H1 (cell line): ENCODE results near the gene FLT1. TPM values are rescaled to one million over a fixed set of nuclear protein-coding genes. Genes with fewer than 3 reads are reported as not detected.
A peak's percentile ranks its signal among the peaks of the same experiment; 100 is the strongest.

Source experiments
- CTCF ChIA-PET: fragments of 300-600 bp; sonication (Branson Sonifier 250); formaldehyde crosslinking; loops from one replicate; lab custom pipeline; 2021; ENCODE audit not compliant: partially characterized antibody; lab: Charles Lee
- POLR2A ChIA-PET: fragments of 300-600 bp; sonication (Branson Sonifier 250); formaldehyde crosslinking; loops from one replicate; lab custom pipeline; 2021; ENCODE audit warnings: inconsistent platforms; ENCODE audit not compliant: partially characterized antibody; lab: Charles Lee
- DNase-seq, 2 experiments: peaks; one replicate each; pipeline versions ENCODE4 v3.0.0 to v3.0.0-alpha.2; 2010 to 2022; ENCODE audit warnings: low spot score in 2 of 2, low read depth in 1 of 2, mixed read lengths in 1 of 2
- FAIRE-seq: peaks from 2 replicates; lab custom pipeline; 2011; peaks lifted over from hg19 to GRCh38; lab: Jason Lieb, UNC
- H2AFZ ChIP-seq: 2 replicates; pipeline ENCODE4 v1.8.1; 2012; ENCODE audit warnings: low read length, inconsistent platforms
- H2AK5ac ChIP-seq: 2 replicates; pipeline ENCODE4 v1.6.1; 2013; ENCODE audit warnings: low read depth, low read length
- H2BK120ac ChIP-seq: replicated peaks from 2 replicates; pipeline ENCODE3; 2013; ENCODE audit warnings: low read depth, low read length, inconsistent platforms
- H2BK12ac ChIP-seq: 2 replicates; pipeline ENCODE4 v1.6.1; 2013; ENCODE audit warnings: low read depth, low read length
- H2BK15ac ChIP-seq: 2 replicates; pipeline ENCODE4 v1.6.1; 2013; ENCODE audit warnings: low read length
- H2BK20ac ChIP-seq: 2 replicates; pipeline ENCODE4 v1.6.1; 2013; ENCODE audit warnings: low read length
- H2BK5ac ChIP-seq: 2 replicates; pipeline ENCODE4 v1.6.1; 2013; ENCODE audit warnings: low read depth, low read length
- H3K14ac ChIP-seq: 2 replicates; pipeline ENCODE4 v1.6.1; 2013; ENCODE audit warnings: inconsistent platforms; ENCODE audit not compliant: insufficient read length
- H3K18ac ChIP-seq: 2 replicates; pipeline ENCODE4 v1.6.1; 2013; ENCODE audit warnings: low read length; ENCODE audit errors: extremely low read depth
- H3K23ac ChIP-seq: 2 replicates; pipeline ENCODE4 v1.6.1; 2013; ENCODE audit warnings: inconsistent platforms; ENCODE audit not compliant: insufficient read length
- H3K23me2 ChIP-seq: 2 replicates; pipeline ENCODE4 v1.6.1; 2013; ENCODE audit warnings: low read depth, low read length
- H3K27ac ChIP-seq: 2 replicates; pipeline ENCODE4 v1.6.1; 2011; ENCODE audit warnings: low read depth, low read length, inconsistent platforms
- H3K27me3 ChIP-seq, 4 experiments: replicated peaks in 1 of 4; 1 replicate in 1 of 4; 2 replicates in 3 of 4; pipeline versions ENCODE4 v1.6.1 to v1.8.1; 2011 to 2013; ENCODE audit warnings: low read length in 3 of 4, mild to moderate bottlenecking in 3 of 4, inconsistent platforms in 2 of 4, mixed read lengths in 2 of 4, moderate library complexity in 1 of 4; ENCODE audit not compliant: control insufficient read depth in 3 of 4, insufficient read depth in 3 of 4; ENCODE audit errors: extremely low read depth in 1 of 4
- H3K36me3 ChIP-seq, 4 experiments: 2 replicates each; pipeline versions ENCODE4 v1.6.1 to v1.8.1; 2011 to 2013; ENCODE audit warnings: mild to moderate bottlenecking in 4 of 4, low read length in 3 of 4, moderate library complexity in 2 of 4, control low read depth in 1 of 4, inconsistent platforms in 1 of 4; ENCODE audit not compliant: insufficient read depth in 4 of 4, control insufficient read depth in 2 of 4
- H3K4ac ChIP-seq: replicated peaks from 2 replicates; pipeline ENCODE3; 2013; ENCODE audit warnings: low read length, low read depth, mixed read lengths, inconsistent platforms; ENCODE audit not compliant: insufficient read length
- H3K4me1 ChIP-seq, 4 experiments: replicated peaks in 1 of 4; 1 replicate in 1 of 4; 2 replicates in 3 of 4; pipeline versions ENCODE4 v1.6.1 to v1.8.1; 2011 to 2013; ENCODE audit warnings: low read length in 3 of 4, inconsistent platforms in 2 of 4, mixed read lengths in 1 of 4; ENCODE audit not compliant: insufficient read depth in 4 of 4, control insufficient read depth in 3 of 4
- H3K4me2 ChIP-seq, 2 experiments: 2 replicates each; pipeline versions ENCODE4 v1.6.1 to v1.8.1; 2011 to 2013; ENCODE audit warnings: low read depth in 2 of 2, low read length in 2 of 2, control low read depth in 1 of 2, inconsistent platforms in 1 of 2, mild to moderate bottlenecking in 1 of 2; ENCODE audit not compliant: insufficient read depth in 1 of 2
- H3K4me3 ChIP-seq, 4 experiments: fragments of 200-600, 300-600 bp in 1 of 4; sonication (generic), shearing (Covaris generic), sonication (Bioruptor Twin) in 1 of 4; 2 replicates each; pipeline versions ENCODE4 v1.5.1 to v1.8.1; 2011 to 2016; ENCODE audit warnings: low read length in 4 of 4, low read depth in 3 of 4, control low read depth in 2 of 4, inconsistent platforms in 2 of 4, mild to moderate bottlenecking in 2 of 4, mixed read lengths in 1 of 4, moderate library complexity in 1 of 4; ENCODE audit not compliant: insufficient read depth in 2 of 4; ENCODE audit errors: extremely low read depth in 1 of 4
- H3K56ac ChIP-seq: replicated peaks from 2 replicates; pipeline ENCODE3; 2013; ENCODE audit warnings: low read depth, mild to moderate bottlenecking, mixed read lengths, low read length, inconsistent platforms; ENCODE audit not compliant: insufficient read length
- H3K79me1 ChIP-seq: 2 replicates; pipeline ENCODE4 v1.6.1; 2013; ENCODE audit warnings: low read depth, low read length, control low read depth
- H3K79me2 ChIP-seq, 2 experiments: 2 replicates each; pipeline versions ENCODE4 v1.6.1 to v1.8.1; 2012 to 2013; ENCODE audit warnings: low read length in 2 of 2, mild to moderate bottlenecking in 2 of 2, inconsistent platforms in 1 of 2; ENCODE audit not compliant: insufficient read depth in 2 of 2, control insufficient read depth in 1 of 2
- H3K9ac ChIP-seq, 4 experiments: replicated peaks in 1 of 4; 1 replicate in 1 of 4; 2 replicates in 3 of 4; pipeline versions ENCODE4 v1.6.1 to v1.8.1; 2011 to 2013; ENCODE audit warnings: low read depth in 3 of 4, low read length in 3 of 4, control low read depth in 2 of 4, mild to moderate bottlenecking in 2 of 4, moderate library complexity in 2 of 4, inconsistent platforms in 1 of 4; ENCODE audit errors: extremely low read depth in 1 of 4
- H3K9me3 ChIP-seq, 2 experiments: 2 replicates each; pipeline versions ENCODE4 v1.6.1 to v1.8.1; 2012 to 2013; ENCODE audit warnings: mild to moderate bottlenecking in 2 of 2, moderate library complexity in 2 of 2, control low read depth in 1 of 2, inconsistent platforms in 1 of 2, low read depth in 1 of 2, low read length in 1 of 2, mixed read lengths in 1 of 2; ENCODE audit not compliant: insufficient read depth in 2 of 2
- H4K20me1 ChIP-seq, 2 experiments: replicated peaks in 1 of 2; 2 replicates each; pipeline versions ENCODE3 to v1.8.1; 2011 to 2013; ENCODE audit warnings: inconsistent platforms in 2 of 2, low read length in 2 of 2, mild to moderate bottlenecking in 1 of 2; ENCODE audit not compliant: insufficient read depth in 2 of 2, control insufficient read depth in 1 of 2
- H4K5ac ChIP-seq: 2 replicates; pipeline ENCODE4 v1.6.1; 2013; ENCODE audit warnings: low read length, low read depth, mixed read lengths, inconsistent platforms; ENCODE audit not compliant: insufficient read length
- H4K8ac ChIP-seq: 2 replicates; pipeline ENCODE4 v1.8.0; 2013; ENCODE audit warnings: mild to moderate bottlenecking, moderate library complexity, low read length, inconsistent platforms; ENCODE audit not compliant: insufficient read depth; ENCODE audit errors: extremely low read depth
- H4K91ac ChIP-seq: replicated peaks from 2 replicates; pipeline ENCODE3; 2013; ENCODE audit warnings: low read length, mixed read lengths, inconsistent platforms; ENCODE audit not compliant: insufficient read length
- ASH2L ChIP-seq: fragments of 200-600, 300-600 bp; sonication (generic); IDR thresholded peaks from one replicate; pipeline ENCODE4 v1.7.1; 2017; ENCODE audit warnings: low read length
- EZH2 ChIP-seq: fragments of 200-600 bp; sonication (generic); IDR thresholded peaks from 2 replicates; pipeline ENCODE4 v1.7.1; 2012; ENCODE audit warnings: low read depth, mild to moderate bottlenecking, moderate library complexity, low read length, inconsistent platforms; ENCODE audit not compliant: severe bottlenecking
- KDM1A ChIP-seq: fragments of 200-600, 300-600 bp; sonication (generic); IDR thresholded peaks from 2 replicates; pipeline ENCODE4 v1.7.1; 2016; ENCODE audit warnings: mild to moderate bottlenecking, low read length, borderline replicate concordance
- MAFK ChIP-seq: IDR thresholded peaks from 2 replicates; pipeline ENCODE4 v1.6.1; 2012; ENCODE audit warnings: low read depth, mild to moderate bottlenecking, improper control_type of control experiment, low read length
- PHF8 ChIP-seq: fragments of 200-600 bp; sonication (generic); conservative IDR thresholded peaks from 2 replicates; pipeline ENCODE4 v1.7.1; 2012; ENCODE audit warnings: low read depth, mild to moderate bottlenecking, inconsistent platforms, low read length, moderate library complexity
- POU5F1 ChIP-seq: IDR thresholded peaks from 2 replicates; pipeline ENCODE4 v1.6.1; 2011; ENCODE audit warnings: low read depth, mild to moderate bottlenecking, low read length, moderate library complexity
- RXRA ChIP-seq: IDR thresholded peaks from 2 replicates; pipeline ENCODE4 v1.6.1; 2011; ENCODE audit warnings: low read depth, mild to moderate bottlenecking, low read length, moderate library complexity; ENCODE audit not compliant: insufficient read depth
- SIN3A ChIP-seq, 2 experiments: IDR thresholded peaks in 1 of 2; conservative IDR thresholded peaks in 1 of 2; 2 replicates each; pipeline ENCODE4 v1.6.1; 2011 to 2012; ENCODE audit warnings: low read length in 2 of 2, improper control_type of control experiment in 1 of 2, low read depth in 1 of 2, mild to moderate bottlenecking in 1 of 2
- YY1 ChIP-seq: IDR thresholded peaks from 2 replicates; pipeline ENCODE4 v1.6.1; 2011; ENCODE audit warnings: low read depth, mild to moderate bottlenecking, low read length
- WGBS, 2 experiments: shearing (Covaris generic) in 1 of 2; methylation state at CpG; one replicate each; pipeline versions ENCODE4 v1.1.6 to v1.1.7; 2013 to 2015; ENCODE audit warnings: low lambda C conversion rate in 2 of 2, mixed read lengths in 2 of 2, inconsistent platforms in 1 of 2, low coverage in 1 of 2, missing lambda C conversion rate in 1 of 2; ENCODE audit not compliant: insufficient replicate concordance in 2 of 2, insufficient coverage in 1 of 2, insufficient read length in 1 of 2; ENCODE audit errors: extremely low coverage in 1 of 2, missing lambda C conversion rate in 1 of 2; 5-methylcytosine and 5-hydroxymethylcytosine counted together
- polyA plus RNA-seq, 7 experiments: library from polyadenylated mRNA; depleted of rRNA in 3 of 7; stranded (reverse) in 5 of 7; unstranded in 2 of 7; fragments of >200 nt in 5 of 7; fragments of 200-250 nt in 2 of 7; gene quantifications; 1 replicate in 5 of 7; 2 replicates in 1 of 7; 4 replicates in 1 of 7; pipeline versions ENCODE4 v1.2.1 to v1.2.3, GENCODE V29; 2011 to 2013; ENCODE audit warnings: missing spikeins in 2 of 7, mixed read lengths in 2 of 7
- total RNA-seq: library from RNA; stranded (reverse); fragmentation: NEBNext Ultra II Directional; extraction: Animal tissue kit (Norgen Biotek cat#: 25700); gene quantifications from 2 replicates; pipeline ENCODE4 v1.2.1, GENCODE V29; 2021
- TF ChIP-seq, protein P1 (sequence below): IDR thresholded peaks from 2 replicates; pipeline ENCODE4 v1.6.1; 2012; ENCODE audit warnings: inconsistent platforms

The FLT1 gene
- total and polyA plus RNA-seq, 2 of the 8 experiments (the other 6 are each of a cell fraction or from before 2014, with no cell fraction given): 19.7 to 90.2 TPM

- Histone ChIP-seq H2BK5ac (peak overlapping the region; percentile 38; the same call in 1 of the 2 replicates), H3K27me3 (peaks cover 0 to 15% (median 11%) of the 10 kb centered on the region in 4 experiments; a peak in 5 of 7 replicates), H3K9me3 (no peaks in the 10 kb centered on the region), H4K20me1 (peaks cover 10 to 19% of the 10 kb centered on the region in 2 experiments), H2BK12ac (no peak overlapping the region), H3K14ac (no peak overlapping the region), H3K23ac (no peak overlapping the region), H3K36me3 (peaks cover 0 to 4% (median 0%) of the 10 kb centered on the region in 4 experiments; a peak in 1 of 8 replicates), H4K5ac (no peak overlapping the region), H2BK15ac (no peak overlapping the region), H2AFZ (no peak overlapping the region), H3K23me2 (peaks cover 14% of the 10 kb centered on the region), H3K4ac (no peak overlapping the region), H2BK20ac (no peak overlapping the region), H3K56ac (no peak overlapping the region), H4K91ac (no peak overlapping the region), H3K27ac (no peak overlapping the region), H3K79me2 (peaks cover 30 to 66% of the 10 kb centered on the region in 2 experiments), H3K9ac (peak overlapping the region; percentile 31 to 76 (median 48)), H3K18ac (peak overlapping the region; percentile 17; the same call in 1 of the 2 replicates), H3K4me1 (peaks cover 7 to 18% (median 15%) of the 10 kb centered on the region in 4 experiments; a peak in 6 of 7 replicates), H3K4me2 (peak overlapping the region; percentile 88 to 91), H4K8ac (no peak overlapping the region), H2BK120ac (no peak overlapping the region), H3K4me3 (peak overlapping the region; percentile 65 to 94 (median 74)), H2AK5ac (no peak overlapping the region), H3K79me1 (0 out of 2 replicates have a peak, but pooled peaks cover 3% of the 10 kb centered on the region)
- POLR2A ChIA-PET: interaction anchor here (1.2 to 2.1 kb wide), 6 partner anchors 11 to 166 kb away, joined by 3 to 7 read pairs (median 4); partner anchors contain the start of gene POMP
- DNase-seq (peak in 1 of 2 experiments; percentile 72), FAIRE-seq (no peak)
- CTCF ChIA-PET: interaction anchor here (1.1 kb wide), 1 partner anchor 169 kb away, joined by 3 read pairs; no protein-coding TSS in a partner anchor
- TF ChIP-seq YY1 (peak; percentile 60; the same call in 1 of the 2 replicates), EZH2 (peak; percentile 44), ASH2L (peak; percentile 58), POU5F1 (no peak), KDM1A (peak; percentile 38; the same call in 1 of the 2 replicates), PHF8 (peak; percentile 26; the same call in 1 of the 2 replicates), MAFK (no peak), RXRA (no peak), SIN3A (conservative IDR thresholded peaks at IDR 0.05 in 1 of 2, IDR thresholded peaks at IDR 0.05 in 1 of 2; ENCODE audit: low read depth in 1 of 2, low read length in 2 of 2) (0 out of 4 replicates have a peak, but pooled peaks have one; percentile 10 to 34)
- TF ChIP-seq, protein P1, sequence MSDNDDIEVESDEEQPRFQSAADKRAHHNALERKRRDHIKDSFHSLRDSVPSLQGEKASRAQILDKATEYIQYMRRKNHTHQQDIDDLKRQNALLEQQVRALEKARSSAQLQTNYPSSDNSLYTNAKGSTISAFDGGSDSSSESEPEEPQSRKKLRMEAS: 0 out of 2 replicates have a peak, but pooled peaks have one; percentile 3
- 0% methylated on average over 51 of the region's 60 CpGs; no CpG with 5 or more reads in 1 of the 2 experiments for WGBS, 2 experiments
Observed at GRCh38 chr13:28493740-28494503, 1.0 kb downstream of the FLT1 start.
